T-helper 9 cell (primary cell): ENCODE data around the gene AGAP9.
A peak's percentile ranks its signal among the peaks of the same experiment; 100 is the strongest.
"Not testable (repeated sequence)": the region's sequence is repeated elsewhere in the genome, so short reads cannot be mapped to it uniquely, and the experiment has no call there.

Experiments used
- DNase-seq: peaks from one replicate; pipeline ENCODE4 v3.0.0-alpha.2; 2020
- total RNA-seq, 2 donors: gene quantifications; one replicate each; lab custom pipeline; 2026; lab: John Stamatoyannopoulos, UW

AGAP9 gene
- 2.5 to 4.6 reads per million in 2 donors for total RNA-seq

- not testable (repeated sequence) for DNase-seq
Observed at GRCh38 chr10:47523475-47523874, at the start of gene AGAP9. TSS of gene AGAP9 (minus strand) at chr10:47523638. CDS start at chr10:47523526, 112 bp downstream.

GRCh38 chr10:47571138-47571912, 47.9 kb upstream of the AGAP9 start:
- not testable (repeated sequence) for DNase-seq

DNA sequence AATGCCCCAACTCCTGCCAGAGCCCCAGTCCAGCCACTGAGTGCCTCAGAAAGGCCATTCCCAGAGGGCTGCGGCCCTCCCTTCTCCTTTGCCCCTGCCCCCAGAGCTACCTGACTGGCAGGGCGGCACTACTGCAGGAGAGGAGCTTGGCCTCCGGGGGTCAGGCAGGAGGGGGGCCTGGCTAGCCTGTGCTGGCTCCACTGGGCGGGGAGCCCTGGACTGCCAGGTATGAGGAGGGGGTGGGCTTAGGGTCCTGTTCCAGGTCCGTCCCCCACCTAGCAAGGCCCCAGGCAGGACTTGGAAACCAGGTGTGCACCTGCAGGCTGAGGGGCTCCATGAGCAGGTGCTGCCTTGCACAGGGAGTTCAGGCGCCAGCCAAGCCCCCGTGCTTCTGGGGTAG, 43.3 kb upstream of the AGAP9 start:
- DNase-seq, result not testable (repeated sequence)

DNA sequence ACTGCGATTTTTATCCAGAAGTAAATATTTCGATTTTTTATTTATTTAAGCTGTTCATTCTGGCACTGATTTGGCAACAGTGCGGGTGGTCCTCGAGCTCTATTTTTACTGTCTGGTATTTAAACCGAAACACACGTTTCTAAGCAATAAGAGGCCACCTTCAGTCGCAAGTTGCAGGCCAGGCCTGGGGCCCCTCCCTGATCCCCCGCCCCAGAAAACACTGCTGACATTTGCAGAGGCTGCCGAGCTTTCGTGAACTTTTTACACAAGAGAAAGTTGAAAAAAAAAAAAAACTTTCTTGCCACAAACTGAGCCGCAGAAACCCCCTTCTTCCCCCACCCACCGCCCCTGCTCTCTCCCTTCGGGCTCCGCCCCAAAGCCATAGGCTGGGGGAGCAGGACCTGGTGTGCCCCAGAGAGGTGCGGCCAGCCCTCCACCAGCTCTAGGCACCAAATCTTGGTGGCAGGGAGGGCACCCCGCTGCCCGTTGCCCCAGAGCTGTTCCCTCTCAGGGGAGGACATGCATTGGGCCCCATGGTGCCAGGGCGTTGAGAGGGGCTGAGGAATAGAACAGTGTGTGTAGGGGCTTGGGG, 42.8 kb upstream of the AGAP9 start:
- not testable (repeated sequence) for DNase-seq

DNA sequence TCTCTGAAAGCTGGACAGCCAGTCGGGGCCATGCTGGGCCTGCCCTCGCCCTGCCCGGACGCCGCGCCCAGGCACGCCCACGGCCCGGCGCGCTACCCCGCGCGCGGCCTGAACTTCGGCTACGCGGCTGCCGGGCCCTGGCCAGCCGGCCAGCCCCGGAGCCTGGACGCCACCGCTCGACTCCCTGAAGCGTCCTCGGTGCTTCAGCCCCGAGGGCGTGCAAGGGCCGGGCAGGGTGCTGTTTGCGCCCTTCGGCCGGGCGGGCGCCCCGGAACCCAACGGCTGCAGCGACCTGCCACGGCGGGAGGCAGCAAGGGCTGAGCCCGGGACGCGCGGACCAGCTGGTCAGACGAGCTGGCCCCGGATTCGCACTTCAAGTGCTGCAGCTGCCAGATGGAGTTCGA, 42.1 kb upstream of the AGAP9 start:
- DNase-seq, result not testable (repeated sequence)

- DNase-seq, result not testable (repeated sequence)
Observed at GRCh38 chr10:47564953-47565352, 41.5 kb upstream of the AGAP9 start.

DNA sequence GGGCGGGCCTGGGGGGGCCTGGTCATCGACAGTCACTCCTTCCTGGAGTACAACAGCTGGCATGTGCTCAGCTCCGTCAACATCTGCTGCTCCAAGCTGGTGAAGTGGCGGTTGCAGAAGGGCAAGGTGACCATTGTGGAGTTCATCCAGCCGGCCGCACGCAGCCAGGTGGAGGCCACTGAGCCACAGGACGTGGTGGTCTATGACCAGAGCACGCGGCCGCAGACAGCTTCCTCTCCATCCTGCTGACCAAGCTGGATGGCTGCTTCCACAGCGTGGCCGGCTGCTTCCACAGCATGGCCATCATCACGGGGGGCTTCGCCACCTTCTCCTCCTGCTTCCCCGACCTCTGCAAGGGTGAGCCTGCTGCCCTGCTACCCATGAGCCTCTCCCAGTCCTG, 40.9 kb upstream of the AGAP9 start:
- DNase-seq, result not testable (repeated sequence)

DNA sequence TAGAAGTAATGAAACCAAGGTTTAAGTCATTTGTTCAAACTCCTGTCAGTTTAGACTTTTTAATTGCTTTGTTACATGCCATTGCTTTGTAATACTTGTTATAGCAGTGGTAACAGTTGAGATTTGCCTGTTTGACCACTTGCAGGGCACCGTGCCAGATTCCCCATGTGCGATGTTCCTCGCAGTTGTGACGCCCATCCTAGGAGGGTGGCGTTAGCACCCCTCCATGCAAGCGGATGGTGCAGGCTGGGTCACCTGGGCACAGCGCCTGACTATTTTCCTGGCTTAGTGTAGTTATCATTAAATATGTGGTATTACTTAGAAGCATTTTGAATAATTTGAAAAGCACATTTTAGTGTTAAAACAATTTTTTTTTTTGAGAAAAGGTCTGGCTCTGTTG, 37.0 kb upstream of the AGAP9 start:
- DNase-seq, result not testable (repeated sequence)

GRCh38 chr10:47559718-47560308, 36.4 kb upstream of the AGAP9 start:
- DNase-seq, result not testable (repeated sequence)

GRCh38 chr10:47558109-47558508, 34.7 kb upstream of the AGAP9 start:
- not testable (repeated sequence) for DNase-seq

DNA sequence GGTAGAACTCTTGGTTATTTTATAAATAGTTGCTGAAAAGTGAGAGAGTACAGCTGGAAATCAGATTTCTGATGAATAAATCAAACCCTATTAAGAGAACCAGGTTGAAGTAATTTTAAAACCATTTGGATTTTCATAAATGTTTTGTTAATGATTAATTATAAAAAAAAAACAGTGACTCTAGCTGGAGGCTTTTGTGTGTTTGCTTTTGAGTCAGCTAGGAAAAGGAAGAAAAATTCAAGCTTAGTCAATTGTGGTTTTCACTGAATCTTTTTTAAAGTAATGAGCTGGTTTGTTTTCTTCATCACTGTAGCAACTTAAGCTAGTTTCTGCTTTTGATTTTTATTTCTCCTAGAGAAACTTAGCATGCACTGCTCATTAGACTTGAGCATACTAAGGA, 34.2 kb upstream of the AGAP9 start:
- DNase-seq, result not testable (repeated sequence)

GRCh38 chr10:47555334-47555733, 31.9 kb upstream of the AGAP9 start:
- DNase-seq, result not testable (repeated sequence)

DNA sequence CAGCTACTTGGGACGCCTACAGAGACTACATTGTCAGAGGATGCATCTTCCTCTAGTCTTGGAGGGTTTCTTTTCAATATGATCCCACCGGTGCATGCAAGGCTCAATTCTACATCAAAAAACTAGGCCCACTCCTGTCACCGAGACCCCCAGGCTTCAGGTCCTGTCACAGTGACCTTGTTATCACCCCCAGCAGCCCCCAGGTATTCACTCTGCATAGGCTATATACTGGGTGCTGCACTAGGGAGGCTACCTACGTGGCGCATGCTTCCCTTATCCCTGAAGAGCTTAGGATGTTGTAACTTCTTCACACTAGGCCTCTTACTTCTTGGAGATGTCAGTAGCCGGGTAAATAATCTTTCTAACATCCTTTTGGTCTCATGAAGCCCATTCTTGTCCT, 31.1 kb upstream of the AGAP9 start:
- DNase-seq, result not testable (repeated sequence)

DNA sequence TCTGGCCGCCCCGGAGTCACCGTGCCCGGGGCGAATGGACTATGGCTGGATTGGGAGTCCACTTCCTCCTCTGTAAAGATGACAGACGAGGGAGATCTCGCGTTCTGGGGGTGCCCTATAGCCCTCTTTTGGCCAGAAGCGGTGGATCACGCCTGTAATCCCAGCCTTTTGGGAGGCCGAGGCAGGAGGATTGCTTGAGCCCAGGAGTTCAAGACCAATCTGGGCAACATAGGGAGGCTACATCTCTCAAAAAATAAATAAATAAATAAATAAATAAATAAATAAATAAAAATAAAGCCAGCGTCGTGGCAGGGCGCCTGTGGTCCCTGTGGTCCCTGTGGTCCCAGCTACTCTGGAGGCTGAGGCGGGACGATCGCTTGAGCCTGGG, 30.4 kb upstream of the AGAP9 start:
- not testable (repeated sequence) for DNase-seq

DNA sequence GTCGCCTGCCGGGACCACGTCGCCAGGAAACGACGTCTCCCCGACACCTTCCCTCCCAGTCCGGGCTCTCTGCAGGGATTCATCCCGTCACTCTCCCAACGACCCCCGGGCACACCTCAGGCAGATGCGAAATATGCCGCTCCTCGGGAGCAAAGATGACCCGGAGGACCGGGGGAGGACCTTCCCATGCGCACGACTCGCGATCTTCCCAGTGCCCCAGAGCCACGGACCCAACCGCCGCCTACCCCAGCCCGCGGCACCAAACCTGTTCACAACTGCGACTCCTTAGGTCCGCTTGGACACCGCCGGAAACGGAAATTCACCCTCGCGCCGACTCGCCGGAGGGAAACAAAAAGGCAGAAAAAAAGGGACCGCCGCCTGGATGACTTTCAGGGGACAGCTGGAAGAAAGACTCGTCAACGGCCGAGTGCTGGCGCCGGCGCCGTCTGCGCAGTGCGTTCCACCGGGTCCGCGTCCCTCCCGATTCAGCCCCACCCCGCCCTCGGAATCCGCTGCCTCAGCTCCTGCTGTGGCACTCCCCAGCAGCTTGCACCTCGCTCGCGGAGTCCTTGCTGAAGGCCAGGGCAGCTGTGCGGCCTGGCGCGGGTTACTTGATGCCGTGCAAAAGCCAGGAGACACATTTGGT, 29.9 kb upstream of the AGAP9 start:
- DNase-seq, result peak; percentile 54

GRCh38 chr10:47552719-47553118, 29.3 kb upstream of the AGAP9 start:
- not testable (repeated sequence) for DNase-seq

DNA sequence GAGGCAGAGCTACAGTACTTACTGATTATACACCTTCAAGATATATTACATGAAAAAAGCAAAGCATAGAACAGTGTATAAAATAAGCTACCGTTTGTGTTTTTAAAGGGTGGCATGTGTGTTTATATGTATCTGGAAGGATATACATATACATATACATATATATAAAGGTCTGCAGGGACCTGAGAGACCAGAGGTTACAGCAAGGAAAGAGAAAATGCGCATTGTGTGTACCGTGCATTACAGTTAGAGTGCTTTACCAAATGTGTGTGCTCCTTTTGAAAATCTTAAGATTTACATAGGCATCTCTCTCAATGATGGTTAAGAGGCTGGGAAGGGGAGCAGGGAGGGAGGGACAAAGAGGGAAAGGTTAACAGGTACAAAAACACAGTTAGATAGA, 23.8 kb upstream of the AGAP9 start:
- DNase-seq, result not testable (repeated sequence)

GRCh38 chr10:47536430-47536829, 13.0 kb upstream of the AGAP9 start:
- DNase-seq, result not testable (repeated sequence)

- not testable (repeated sequence) for DNase-seq
Observed at GRCh38 chr10:47502313-47502712, 21.1 kb downstream of the AGAP9 start.

DNA sequence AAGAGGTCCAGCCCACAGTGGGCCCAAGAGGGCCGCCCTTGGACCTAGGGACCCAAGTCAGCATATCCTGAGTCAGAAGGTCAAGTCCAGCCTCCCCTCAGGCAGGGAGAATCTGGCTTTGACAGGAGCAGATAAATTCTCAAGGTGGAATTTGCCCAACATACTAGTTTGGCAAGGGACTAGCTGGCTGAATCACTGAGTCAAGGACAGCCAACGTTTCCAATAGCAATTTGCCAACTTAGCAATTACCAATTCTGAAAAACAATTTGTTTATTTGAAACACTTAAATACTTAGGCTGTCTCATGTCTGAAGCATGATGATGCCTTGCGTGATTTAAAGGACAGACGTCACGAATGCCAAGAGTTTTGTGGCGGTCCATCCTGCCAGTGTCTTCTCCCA, 29.2 kb downstream of the AGAP9 start:
- not testable (repeated sequence) for DNase-seq

- not testable (repeated sequence) for DNase-seq
Observed at GRCh38 chr10:47491600-47491999, 31.8 kb downstream of the AGAP9 start, which contains the start of gene FAM25G. TSS of gene FAM25G (minus strand) at chr10:47491700. CDS start at chr10:47491674, 26 bp downstream.

DNA sequence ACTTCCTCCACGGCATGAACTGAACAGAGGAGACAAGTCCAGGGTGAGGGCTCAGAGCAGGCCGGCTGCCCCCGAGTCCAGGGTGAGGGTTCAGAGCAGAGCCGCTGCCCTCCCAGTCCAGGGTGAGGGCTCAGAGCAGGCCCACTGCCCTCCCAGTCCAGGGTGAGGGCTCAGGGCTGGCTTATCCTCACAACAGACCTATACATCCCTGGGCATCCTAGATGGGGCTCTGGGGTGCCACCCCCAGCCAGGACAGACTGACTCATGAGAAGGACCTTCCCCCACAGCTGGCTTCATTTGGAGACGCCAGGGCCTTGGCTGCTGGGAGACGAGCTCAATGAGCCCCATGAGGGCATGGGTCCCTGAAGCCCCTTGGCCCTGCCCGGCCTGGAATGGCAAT, 33.8 kb downstream of the AGAP9 start:
- DNase-seq, result not testable (repeated sequence)

- DNase-seq, result not testable (repeated sequence)
Observed at GRCh38 chr10:47485943-47486342, 37.5 kb downstream of the AGAP9 start.
